ENCODE results near the gene COL5A2.

- TF ChIP-seq POLR2AphosphoS5 (IDR thresholded peaks at IDR 0.05) (no peak), CTCF (IDR thresholded peaks at IDR 0.05; ENCODE audit: poor library complexity, severe bottlenecking) (no peak), EZH2 (IDR thresholded peaks at IDR 0.05; ENCODE audit: borderline replicate concordance, insufficient read depth, low read length, poor library complexity, severe bottlenecking) (no peak)
These were observed 86.6 kb downstream of the COL5A2 start for GRCh38 chr2:189092936-189093335.
